ENCODE measurements around the gene SPATA45. TPM values are rescaled to one million over a fixed set of nuclear protein-coding genes. Genes with fewer than 3 reads are reported as not detected.

SPATA45 gene
- total RNA-seq, 5 donors from 2014 or later (not counting 1 experiment from before 2014, with no cell fraction given), result 0.57 TPM; not detected in 4

Other genes with a start within 250 kb of the SPATA45 start
- gene ATF3, start 238.9 kb downstream of the SPATA45 start, total RNA-seq, result 10 to 100 TPM in 2 of 5 donors, 1 to 10 TPM in 3; 1.5 to 20.1 (median 3.1) TPM
- gene BATF3, start 147.8 kb downstream of the SPATA45 start, total RNA-seq, result 1 to 10 TPM in 3 of 5 donors, under 1 TPM in 2; 0.30 to 3.2 (median 2.1) TPM
- gene NSL1, start 55.9 kb downstream of the SPATA45 start, total RNA-seq, result 10 to 100 TPM; 24.2 to 37.8 (median 29.7) TPM
- 10 to 100 TPM in 4 of 5 donors, 1 to 10 TPM in 1; 9.5 to 14.7 (median 12.9) TPM for gene TATDN3, start 55.8 kb downstream of the SPATA45 start, total RNA-seq
- 10 to 100 TPM in 2 of 5 donors, 1 to 10 TPM in 3; 8.5 to 10.8 (median 9.5) TPM for gene FLVCR1, start 10.6 kb upstream of the SPATA45 start, total RNA-seq
- gene VASH2, start 102.9 kb upstream of the SPATA45 start, total RNA-seq, result under 1 TPM in 4 of 5 donors, not detected in 1; 0.47 to 0.85 (median 0.53) TPM
- 10 to 100 TPM; 58.2 to 73.8 (median 67.1) TPM for gene ANGEL2, start 168.2 kb upstream of the SPATA45 start, total RNA-seq
- 10 to 100 TPM; 11.0 to 12.8 (median 11.7) TPM for gene RPS6KC1, start 203.6 kb upstream of the SPATA45 start, total RNA-seq

Data from T-cell (primary cell).